GM21619 (cell line): Measurements from ENCODE around the gene PIEZO2.
"Not testable (repeated sequence)": the region's sequence is repeated elsewhere in the genome, so short reads cannot be mapped to it uniquely, and the experiment has no call there.

Experiments
- ATAC-seq: cut with Tn5 transposase; IDR thresholded peaks from one replicate; pipeline ENCODE4 v1.9.1; 2021; ENCODE audit not compliant: unreplicated experiment

Gene PIEZO2

GRCh38 chr18:10637858-10638538 is 511.4 kb downstream of the PIEZO2 start:
- not testable (repeated sequence) for ATAC-seq

GRCh38 chr18:10629076-10629475 is 520.3 kb downstream of the PIEZO2 start:
- peak; percentile 97 for ATAC-seq

GRCh38 chr18:10626606-10627213 is 522.7 kb downstream of the PIEZO2 start:
- ATAC-seq: not testable (repeated sequence)

- ATAC-seq: not testable (repeated sequence)
These were observed 525.8 kb downstream of the PIEZO2 start for GRCh38 chr18:10623606-10624005.

GRCh38 chr18:10622982-10623381 is 526.4 kb downstream of the PIEZO2 start:
- ATAC-seq: not testable (repeated sequence)

GRCh38 chr18:10620670-10621329 is 528.6 kb downstream of the PIEZO2 start:
- not testable (repeated sequence) for ATAC-seq
